Fibroblast of skin of left quadriceps (primary cell): Measurements from ENCODE around the gene TLR3.
"Not testable (repeated sequence)": the region's sequence is repeated elsewhere in the genome, so short reads cannot be mapped to it uniquely, and the experiment has no call there.

Experiments used
- DNase-seq, 2 experiments: peaks; one replicate each; pipeline ENCODE4 v3.0.0-alpha.2; 2013; ENCODE audit warnings: low read depth in 2 of 2

Gene TLR3

GRCh38 chr4:186068581-186069348 is at the start of gene TLR3:
Gene TLR3, plus strand, starts transcription at chr4:186069156. Its CDS starts 7,464 bp downstream, at chr4:186076620.
- DNase-seq = no peak

DNA sequence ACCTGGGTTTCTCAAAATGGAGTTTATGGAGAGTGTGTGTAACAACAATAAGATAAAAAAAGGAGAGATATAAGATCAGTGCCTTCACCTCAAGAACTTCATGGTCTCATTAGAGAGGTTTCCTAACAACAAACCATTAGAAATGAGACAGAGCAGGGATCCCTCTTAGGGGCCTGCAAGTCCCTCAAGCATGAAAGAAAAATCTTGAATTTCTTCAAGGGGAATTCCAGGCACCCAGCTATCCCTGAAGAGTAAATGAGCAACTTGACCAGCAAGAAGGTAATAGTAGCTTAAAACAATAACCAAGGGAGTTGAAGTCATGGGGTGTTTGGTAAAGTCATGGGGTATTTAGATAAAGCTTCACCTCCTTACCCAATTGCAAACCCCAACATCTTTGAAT is 49.7 kb upstream of the TLR3 start:
- no peak for DNase-seq

GRCh38 chr4:186020106-186020792 is 48.7 kb upstream of the TLR3 start:
- DNase-seq = no peak

DNA sequence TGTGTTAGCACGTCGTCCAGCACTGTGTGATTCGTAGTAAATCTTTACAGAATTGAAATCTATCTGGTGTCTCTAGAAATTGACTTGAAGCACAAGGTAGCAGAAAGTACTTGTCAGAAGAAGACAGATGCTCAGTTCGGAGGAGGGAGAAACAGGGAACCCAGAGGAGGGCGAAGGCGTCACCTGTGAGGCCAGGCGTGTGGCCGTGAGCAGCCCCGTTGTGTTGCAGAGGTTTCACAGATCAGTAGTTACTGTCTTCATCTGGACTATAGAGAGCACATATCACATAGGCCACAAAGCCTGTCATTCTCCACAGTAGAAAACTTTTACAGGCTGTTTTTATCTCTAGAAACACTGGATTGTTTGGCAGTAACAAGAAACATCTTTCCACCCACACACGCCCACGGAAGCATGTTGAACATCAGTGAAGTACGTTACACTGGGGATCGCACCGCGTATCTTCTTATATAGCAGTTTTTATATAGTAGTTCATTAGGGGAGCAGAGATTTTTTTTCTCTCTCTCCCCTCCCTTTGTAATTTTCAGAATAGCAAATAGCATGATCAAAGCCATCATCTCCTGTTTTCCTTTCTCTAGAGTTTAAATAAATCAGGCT is 48.1 kb upstream of the TLR3 start:
- no peak for DNase-seq

- DNase-seq = peak; percentile 9 to 20
Measured at GRCh38 chr4:186021461-186022167, 47.3 kb upstream of the TLR3 start.

DNA sequence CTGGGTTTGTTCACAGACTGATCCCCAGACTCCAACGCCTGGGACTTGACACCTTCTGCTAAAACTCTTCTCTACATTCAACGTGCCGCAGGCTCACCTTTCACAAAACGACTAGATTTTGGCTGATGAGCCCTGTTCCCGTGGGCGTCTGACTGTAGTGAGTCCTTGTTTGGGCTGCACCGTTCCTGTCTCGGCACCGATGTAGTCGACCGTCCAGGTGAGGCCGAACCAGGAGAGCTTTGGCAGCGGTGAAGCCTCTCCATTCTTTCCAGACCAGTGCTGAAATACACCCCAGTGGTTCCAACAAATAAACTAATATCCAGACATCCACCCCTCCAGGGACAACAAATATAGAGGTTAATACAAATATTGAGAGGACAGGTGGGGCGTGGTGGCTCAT is 45.0 kb upstream of the TLR3 start:
- DNase-seq = no peak

- no peak for DNase-seq
Measured at GRCh38 chr4:186024637-186025407, 44.1 kb upstream of the TLR3 start.

GRCh38 chr4:186025408-186025690 is 43.6 kb upstream of the TLR3 start:
- DNase-seq = no peak

- no peak for DNase-seq
Measured at GRCh38 chr4:186027405-186027804, 41.6 kb upstream of the TLR3 start.

DNA sequence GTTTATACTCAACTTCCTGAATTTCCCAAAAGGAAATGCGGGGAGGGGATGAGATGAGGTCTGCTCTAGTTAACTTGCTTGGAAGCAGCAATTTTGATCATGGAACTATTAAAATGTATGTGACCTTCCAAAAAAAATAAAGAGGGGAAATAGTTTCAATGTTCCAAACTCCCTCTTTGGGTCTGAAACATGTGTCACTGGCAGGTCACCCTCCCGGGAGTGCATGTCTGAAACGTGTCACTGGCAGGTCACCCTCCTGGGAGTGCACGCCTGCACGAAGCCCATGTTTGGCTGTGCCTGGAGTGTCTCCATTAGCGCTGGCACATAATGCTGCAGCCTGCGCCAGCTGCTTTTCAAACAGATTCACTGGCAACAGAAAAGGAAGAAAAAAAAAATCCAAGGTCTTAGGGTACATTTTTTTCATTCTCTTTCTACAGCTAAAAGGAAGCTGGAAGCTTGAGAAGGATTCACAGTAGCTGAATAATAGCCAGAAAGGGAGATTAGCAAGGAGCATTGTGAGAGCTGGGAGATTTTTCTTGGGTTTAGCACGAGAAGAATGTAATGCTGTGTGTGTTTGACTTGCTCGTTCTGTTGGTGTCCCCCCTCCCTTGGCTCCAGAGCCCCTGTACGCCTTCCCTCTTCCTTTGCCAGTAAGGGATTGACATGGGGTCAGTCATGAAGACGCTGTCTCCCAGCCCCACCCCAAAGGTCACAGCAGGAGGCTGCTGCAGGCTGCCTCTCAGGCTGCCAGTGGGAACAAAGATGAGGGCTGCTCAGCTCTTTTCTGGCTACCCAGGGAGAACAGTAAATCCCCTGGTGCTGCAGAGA is 39.2 kb upstream of the TLR3 start:
- DNase-seq = peak; percentile 5 to 11

DNA sequence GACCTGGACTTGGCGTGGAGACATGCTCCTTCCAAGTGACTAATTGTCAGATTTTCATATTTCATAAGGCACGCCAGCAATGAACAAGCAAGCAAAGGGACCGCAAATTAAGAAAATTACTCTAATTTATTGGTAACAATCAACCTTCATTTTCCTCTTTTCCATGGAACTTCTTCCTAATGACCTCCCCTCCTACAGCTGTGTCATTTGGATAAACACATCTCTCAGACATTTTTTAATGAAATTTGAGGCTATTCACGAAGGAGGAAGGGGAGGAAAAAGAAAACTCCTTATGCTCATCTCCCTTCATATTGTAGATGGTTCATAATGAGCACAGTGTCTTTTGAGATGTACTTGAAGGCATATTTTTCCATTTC is 38.6 kb upstream of the TLR3 start:
- no peak for DNase-seq

DNA sequence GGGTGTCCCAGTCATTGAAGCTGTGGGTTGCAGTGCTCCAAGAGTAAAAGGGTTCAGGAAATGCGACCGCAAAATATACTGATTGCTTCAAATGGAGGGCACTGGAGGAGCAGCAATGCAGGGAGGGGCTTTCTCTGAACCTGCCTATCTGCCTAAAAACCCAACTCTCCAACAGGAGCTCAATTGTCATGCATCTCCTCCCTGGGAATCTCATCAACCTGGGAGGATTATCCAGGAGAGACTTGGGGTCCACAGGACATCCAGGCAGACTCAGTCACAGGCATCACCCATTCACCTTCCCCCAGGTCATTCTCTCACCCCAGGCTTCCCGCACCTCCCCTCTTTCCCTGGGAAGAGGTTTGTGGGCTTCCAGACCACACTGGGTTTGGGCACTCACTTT is 38.2 kb upstream of the TLR3 start:
- no peak for DNase-seq

- no peak for DNase-seq
Measured at GRCh38 chr4:186032259-186032658, 36.7 kb upstream of the TLR3 start.

- DNase-seq = no peak
Measured at GRCh38 chr4:186033027-186033426, 35.9 kb upstream of the TLR3 start.

DNA sequence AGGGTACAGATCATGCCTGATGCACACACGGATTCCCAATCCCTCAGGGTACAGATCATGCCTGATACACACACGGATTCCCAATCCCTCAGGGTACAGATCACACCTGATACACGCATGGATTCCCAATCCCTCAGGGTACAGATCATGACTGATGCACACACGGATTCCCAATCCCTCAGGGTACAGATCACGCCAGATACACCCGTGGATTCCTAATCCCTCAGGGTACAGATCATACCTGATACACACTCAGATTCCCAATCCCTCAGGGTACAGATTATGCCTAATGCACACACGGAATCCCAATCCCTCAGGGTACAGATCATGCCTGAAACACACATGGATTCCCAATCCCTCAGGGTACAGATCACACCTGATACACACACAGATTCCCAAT is 34.3 kb upstream of the TLR3 start:
- not testable (repeated sequence) for DNase-seq

DNA sequence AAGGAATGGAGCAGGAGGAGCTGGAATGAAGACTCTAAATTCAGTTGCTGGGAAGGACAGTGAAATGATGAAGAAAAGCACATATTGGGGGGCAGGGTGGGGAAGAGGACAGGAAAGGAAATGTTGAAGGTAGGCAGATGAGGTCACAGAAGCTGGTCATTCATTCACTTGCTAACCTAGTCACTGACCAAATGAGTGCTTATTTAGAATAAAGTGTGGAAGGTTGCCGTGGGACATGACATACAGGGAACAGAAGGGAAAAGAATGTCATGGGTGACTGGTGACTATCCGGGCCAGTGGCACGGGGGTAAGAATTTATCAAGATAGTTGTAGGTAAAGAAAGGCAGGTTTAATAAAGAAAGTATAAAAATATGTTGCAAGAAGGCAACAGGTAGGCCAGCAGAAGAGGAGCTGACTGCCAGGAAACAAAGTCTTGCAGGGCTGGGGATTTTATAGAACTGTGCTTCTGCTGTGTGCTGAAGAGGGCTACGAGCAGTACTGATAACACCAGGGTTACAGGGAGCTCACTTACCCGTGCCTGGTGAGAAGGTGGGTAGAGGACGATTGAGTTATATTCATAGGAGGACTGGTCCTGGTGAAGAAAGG is 31.9 kb upstream of the TLR3 start:
- no peak for DNase-seq

GRCh38 chr4:186037692-186038658 is 31.0 kb upstream of the TLR3 start:
- DNase-seq = peak; percentile 33 to 45

DNA sequence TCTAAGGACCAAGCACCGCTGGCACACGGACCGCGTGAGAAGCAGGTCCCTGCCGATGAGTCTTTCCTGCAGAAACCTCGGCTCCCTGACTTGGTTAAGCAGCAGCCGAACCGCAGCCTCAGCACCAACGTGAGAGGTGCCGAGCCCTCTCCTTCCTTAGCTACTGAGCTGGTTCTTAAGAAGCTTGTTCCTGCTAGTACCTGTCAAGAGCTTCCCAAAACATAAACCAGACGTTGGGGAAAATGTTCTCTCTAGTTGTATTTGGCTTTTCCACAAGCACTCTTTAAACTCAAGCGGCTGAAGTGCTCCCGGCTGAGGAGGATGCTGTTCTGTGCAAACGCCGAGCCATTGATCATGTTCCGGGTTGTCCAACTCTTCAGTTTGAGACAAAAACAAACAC is 29.3 kb upstream of the TLR3 start:
- DNase-seq = no peak

GRCh38 chr4:186040316-186040715 is 28.6 kb upstream of the TLR3 start:
- no peak for DNase-seq
